ENCODE results near the gene MGLL.

DNA sequence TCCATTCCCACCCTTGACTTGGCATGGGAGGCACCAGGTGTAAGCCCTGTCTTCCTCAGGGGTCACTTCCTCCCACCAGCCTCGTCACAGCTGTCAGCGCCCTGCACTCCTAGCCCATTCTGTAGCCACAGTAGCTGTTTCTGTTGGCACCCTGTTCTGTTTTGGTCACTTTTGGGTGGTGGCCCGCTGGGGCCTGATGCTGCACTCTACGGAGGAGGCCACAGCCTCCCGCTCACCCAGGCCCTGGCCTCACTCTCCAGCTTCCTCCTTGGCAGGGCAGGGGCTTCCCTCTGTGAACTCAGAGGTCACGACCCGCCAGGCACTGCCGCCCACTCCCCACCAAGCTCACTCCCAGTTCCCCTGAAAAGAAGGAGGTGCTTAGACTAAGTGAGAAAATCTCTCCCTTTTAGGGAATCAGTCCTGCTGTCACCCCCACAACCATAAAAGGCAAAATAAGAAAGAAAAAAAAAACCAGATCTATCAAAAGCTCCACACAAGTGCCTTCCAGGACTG is 68.4 kb downstream of the MGLL start:
- TF ChIP-seq, protein P1, sequence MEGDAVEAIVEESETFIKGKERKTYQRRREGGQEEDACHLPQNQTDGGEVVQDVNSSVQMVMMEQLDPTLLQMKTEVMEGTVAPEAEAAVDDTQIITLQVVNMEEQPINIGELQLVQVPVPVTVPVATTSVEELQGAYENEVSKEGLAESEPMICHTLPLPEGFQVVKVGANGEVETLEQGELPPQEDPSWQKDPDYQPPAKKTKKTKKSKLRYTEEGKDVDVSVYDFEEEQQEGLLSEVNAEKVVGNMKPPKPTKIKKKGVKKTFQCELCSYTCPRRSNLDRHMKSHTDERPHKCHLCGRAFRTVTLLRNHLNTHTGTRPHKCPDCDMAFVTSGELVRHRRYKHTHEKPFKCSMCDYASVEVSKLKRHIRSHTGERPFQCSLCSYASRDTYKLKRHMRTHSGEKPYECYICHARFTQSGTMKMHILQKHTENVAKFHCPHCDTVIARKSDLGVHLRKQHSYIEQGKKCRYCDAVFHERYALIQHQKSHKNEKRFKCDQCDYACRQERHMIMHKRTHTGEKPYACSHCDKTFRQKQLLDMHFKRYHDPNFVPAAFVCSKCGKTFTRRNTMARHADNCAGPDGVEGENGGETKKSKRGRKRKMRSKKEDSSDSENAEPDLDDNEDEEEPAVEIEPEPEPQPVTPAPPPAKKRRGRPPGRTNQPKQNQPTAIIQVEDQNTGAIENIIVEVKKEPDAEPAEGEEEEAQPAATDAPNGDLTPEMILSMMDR (IDR thresholded peaks at IDR 0.05; ENCODE audit: low read depth, low read length) = no peak
- no peak for TF ChIP-seq EZH2phosphoT487 (IDR thresholded peaks at IDR 0.05; ENCODE audit: low read depth)

Measured in OCI-LY3 (cell line).